CD4-positive, CD25-positive, alpha-beta regulatory T cell (primary cell): ENCODE measurements around the gene RAI14. TPM values are rescaled to one million over a fixed set of nuclear protein-coding genes. Genes with fewer than 3 reads are reported as not detected.

ENCODE experiments used
- ATAC-seq, 2 donors: fragments of 150-1000 bp; cut with Tn5 transposase; one replicate each; pipeline ENCODE4 v1.10.0; 2021; ENCODE audit warnings: low read depth in 2 of 2, moderate number of reproducible peaks in 2 of 2, moderate library complexity in 1 of 2
- DNase-seq, 3 donors: peaks; one replicate each; pipeline versions ENCODE4 v3.0.0 to v3.0.0-alpha.2; 2012 to 2022; ENCODE audit warnings: mixed read lengths in 1 of 3
- H3K27ac ChIP-seq: one replicate; pipeline ENCODE4 v1.7.0; 2013; ENCODE audit warnings: mild to moderate bottlenecking, low read length; ENCODE audit not compliant: insufficient read depth, poor library complexity, severe bottlenecking
- H3K27me3 ChIP-seq: one replicate; pipeline ENCODE4 v1.7.0; 2013; ENCODE audit warnings: low read length; ENCODE audit not compliant: control insufficient read depth, insufficient read depth
- H3K36me3 ChIP-seq: one replicate; pipeline ENCODE4 v1.7.0; 2013; ENCODE audit warnings: mild to moderate bottlenecking, low read length, moderate library complexity; ENCODE audit not compliant: control insufficient read depth, insufficient read depth
- H3K4me1 ChIP-seq: 2 replicates; pipeline ENCODE4 v1.7.0; 2013; ENCODE audit warnings: mild to moderate bottlenecking, low read length; ENCODE audit not compliant: insufficient read depth, control insufficient read depth, poor library complexity, severe bottlenecking
- H3K4me3 ChIP-seq: one replicate; pipeline ENCODE4 v1.7.0; 2013; ENCODE audit warnings: low read depth, mild to moderate bottlenecking, low read length, moderate library complexity
- H3K9me3 ChIP-seq, 2 experiments: 1 replicate in 1 of 2; 2 replicates in 1 of 2; pipeline ENCODE4 v1.7.0; 2013; ENCODE audit warnings: low read length in 2 of 2, mild to moderate bottlenecking in 1 of 2, moderate library complexity in 1 of 2; ENCODE audit not compliant: control insufficient read depth in 2 of 2
- H3K27ac Mint-ChIP-seq, 3 donors: one replicate each; pipeline ENCODE4 v1.8.0; 2020 to 2022; ENCODE audit warnings: mild to moderate bottlenecking in 3 of 3, mixed read lengths in 3 of 3, moderate library complexity in 2 of 3
- H3K27me3 Mint-ChIP-seq: one replicate; pipeline ENCODE4 v1.8.0; 2022; ENCODE audit warnings: mild to moderate bottlenecking, mixed read lengths
- H3K36me3 Mint-ChIP-seq: one replicate; pipeline ENCODE4 v1.8.0; 2020; ENCODE audit warnings: mixed read lengths
- H3K4me1 Mint-ChIP-seq, 4 donors: one replicate each; pipeline ENCODE4 v1.8.0; 2020 to 2022; ENCODE audit warnings: mixed read lengths in 4 of 4, mild to moderate bottlenecking in 1 of 4
- H3K4me3 Mint-ChIP-seq, 4 donors: one replicate each; pipeline ENCODE4 v1.8.0; 2020 to 2022; ENCODE audit warnings: mild to moderate bottlenecking in 4 of 4, mixed read lengths in 4 of 4, moderate library complexity in 3 of 4
- H3K9me3 Mint-ChIP-seq, 7 donors: one replicate each; pipeline ENCODE4 v1.8.0; 2020 to 2022; ENCODE audit warnings: mixed read lengths in 7 of 7, mild to moderate bottlenecking in 3 of 7, moderate library complexity in 2 of 7
- polyA plus RNA-seq, 4 donors: library from polyadenylated mRNA; unstranded; fragments of 300-500 nt; fragmentation: Illumina TruSeq; gene quantifications; one replicate each; pipeline ENCODE4 v1.2.3, GENCODE V29; 2021
- total RNA-seq: library from RNA; stranded (reverse); gene quantifications from one replicate; pipeline ENCODE4 v1.2.3, GENCODE V29; 2022

RAI14 gene
- total and polyA plus RNA-seq, 5 donors from 2014 or later = 0.12 TPM; not detected in 4

GRCh38 chr5:34684281-34684979 lies 28.3 kb downstream of the RAI14 start:
- H3K4me3 ChIP-seq = no peak overlapping the region
- Mint-ChIP-seq H3K9me3 (peaks cover 0 to 2% (median 0%) of the 10 kb centered on the region in 7 donors), H3K27ac (no peak overlapping the region), H3K4me3 (no peak overlapping the region), H3K4me1 (no peaks in the 10 kb centered on the region), H3K27me3 (peaks cover 5% of the 10 kb centered on the region), H3K36me3 (no peaks in the 10 kb centered on the region)
- H3K36me3 ChIP-seq = no peaks in the 10 kb centered on the region
- no peaks in the 10 kb centered on the region for H3K27me3 ChIP-seq
- DNase-seq = no peak
- no peak overlapping the region for H3K27ac ChIP-seq
- ATAC-seq = no peak
- no peaks in the 10 kb centered on the region for H3K9me3 ChIP-seq
- H3K4me1 ChIP-seq = no peaks in the 10 kb centered on the region

GRCh38 chr5:34684980-34685352 lies 28.8 kb downstream of the RAI14 start:
- no peak overlapping the region for H3K27ac ChIP-seq
- no peaks in the 10 kb centered on the region for H3K4me1 ChIP-seq
- Mint-ChIP-seq H3K4me1 (no peaks in the 10 kb centered on the region), H3K9me3 (peaks cover 0 to 2% (median 0%) of the 10 kb centered on the region in 7 donors), H3K27ac (no peak overlapping the region), H3K4me3 (no peak overlapping the region), H3K27me3 (peaks cover 5% of the 10 kb centered on the region), H3K36me3 (no peaks in the 10 kb centered on the region)
- no peaks in the 10 kb centered on the region for H3K27me3 ChIP-seq
- H3K4me3 ChIP-seq = no peak overlapping the region
- no peaks in the 10 kb centered on the region for H3K36me3 ChIP-seq
- DNase-seq (no peak), ATAC-seq (no peak)
- H3K9me3 ChIP-seq = no peaks in the 10 kb centered on the region

GRCh38 chr5:34685485-34686165 lies 29.5 kb downstream of the RAI14 start:
- Mint-ChIP-seq H3K36me3 (no peaks in the 10 kb centered on the region), H3K4me3 (no peak overlapping the region), H3K27ac (no peak overlapping the region), H3K9me3 (peaks cover 0 to 2% (median 0%) of the 10 kb centered on the region in 7 donors), H3K27me3 (peaks cover 5% of the 10 kb centered on the region), H3K4me1 (no peaks in the 10 kb centered on the region)
- no peak for DNase-seq
- Histone ChIP-seq H3K4me1 (no peaks in the 10 kb centered on the region), H3K9me3 (no peaks in the 10 kb centered on the region), H3K36me3 (no peaks in the 10 kb centered on the region), H3K4me3 (no peak overlapping the region), H3K27me3 (no peaks in the 10 kb centered on the region), H3K27ac (no peak overlapping the region)
- ATAC-seq = no peak

- H3K36me3 Mint-ChIP-seq = no peaks in the 10 kb centered on the region
- ATAC-seq = no peak
- no peak for DNase-seq
- H3K9me3 Mint-ChIP-seq = peaks cover 0 to 2% (median 0%) of the 10 kb centered on the region in 7 donors
- H3K4me1 Mint-ChIP-seq = no peaks in the 10 kb centered on the region
- Histone ChIP-seq H3K27ac (no peak overlapping the region), H3K9me3 (no peaks in the 10 kb centered on the region), H3K36me3 (no peaks in the 10 kb centered on the region), H3K27me3 (no peaks in the 10 kb centered on the region), H3K4me1 (no peaks in the 10 kb centered on the region), H3K4me3 (no peak overlapping the region)
- peaks cover 2% of the 10 kb centered on the region for H3K27me3 Mint-ChIP-seq
- H3K4me3 Mint-ChIP-seq = no peak overlapping the region
- no peak overlapping the region for H3K27ac Mint-ChIP-seq
These were observed 30.7 kb downstream of the RAI14 start for GRCh38 chr5:34686762-34687268.

- H3K4me1 Mint-ChIP-seq = no peaks in the 10 kb centered on the region
- no peak overlapping the region for H3K4me3 ChIP-seq
- H3K4me1 ChIP-seq = no peaks in the 10 kb centered on the region
- no peaks in the 10 kb centered on the region for H3K27me3 Mint-ChIP-seq
- H3K27me3 ChIP-seq = no peaks in the 10 kb centered on the region
- ATAC-seq = no peak
- no peaks in the 10 kb centered on the region for H3K9me3 ChIP-seq
- DNase-seq = no peak
- peaks cover 0 to 2% (median 0%) of the 10 kb centered on the region in 7 donors for H3K9me3 Mint-ChIP-seq
- H3K27ac ChIP-seq = no peak overlapping the region
- no peaks in the 10 kb centered on the region for H3K36me3 Mint-ChIP-seq
- no peaks in the 10 kb centered on the region for H3K36me3 ChIP-seq
- no peak overlapping the region for H3K27ac Mint-ChIP-seq
- no peak overlapping the region for H3K4me3 Mint-ChIP-seq
These were observed 31.3 kb downstream of the RAI14 start for GRCh38 chr5:34687269-34688011.

- Mint-ChIP-seq H3K4me1 (no peaks in the 10 kb centered on the region), H3K27me3 (no peaks in the 10 kb centered on the region), H3K9me3 (peaks cover 0 to 2% (median 0%) of the 10 kb centered on the region in 7 donors), H3K36me3 (no peaks in the 10 kb centered on the region), H3K4me3 (no peak overlapping the region), H3K27ac (no peak overlapping the region)
- Histone ChIP-seq H3K4me1 (no peaks in the 10 kb centered on the region), H3K27me3 (no peaks in the 10 kb centered on the region), H3K27ac (no peak overlapping the region), H3K4me3 (no peak overlapping the region), H3K36me3 (no peaks in the 10 kb centered on the region), H3K9me3 (no peaks in the 10 kb centered on the region)
- ATAC-seq (no peak), DNase-seq (no peak)
These were observed 32.1 kb downstream of the RAI14 start for GRCh38 chr5:34688015-34688810.

- no peak overlapping the region for H3K4me3 ChIP-seq
- Mint-ChIP-seq H3K27me3 (no peaks in the 10 kb centered on the region), H3K9me3 (peaks cover 0 to 2% (median 0%) of the 10 kb centered on the region in 7 donors), H3K36me3 (no peaks in the 10 kb centered on the region), H3K27ac (no peak overlapping the region), H3K4me1 (peaks cover 0 to 2% (median 0%) of the 10 kb centered on the region in 4 donors), H3K4me3 (no peak overlapping the region)
- ATAC-seq (no peak), DNase-seq (no peak)
- H3K4me1 ChIP-seq = no peaks in the 10 kb centered on the region
- H3K36me3 ChIP-seq = no peaks in the 10 kb centered on the region
- no peaks in the 10 kb centered on the region for H3K9me3 ChIP-seq
- no peak overlapping the region for H3K27ac ChIP-seq
- H3K27me3 ChIP-seq = no peaks in the 10 kb centered on the region
These were observed 34.2 kb downstream of the RAI14 start for GRCh38 chr5:34690301-34690700.
